ENCODE results near the gene ZNF311. TPM values are rescaled to one million over a fixed set of nuclear protein-coding genes. Genes with fewer than 3 reads are reported as not detected.
"Not testable (repeated sequence)": the region's sequence is repeated elsewhere in the genome, so short reads cannot be mapped to it uniquely, and the experiment has no call there.

ZNF311 gene
- total and polyA plus RNA-seq, 8 donors = 0.19 to 1.2 (median 0.47) TPM

DNA sequence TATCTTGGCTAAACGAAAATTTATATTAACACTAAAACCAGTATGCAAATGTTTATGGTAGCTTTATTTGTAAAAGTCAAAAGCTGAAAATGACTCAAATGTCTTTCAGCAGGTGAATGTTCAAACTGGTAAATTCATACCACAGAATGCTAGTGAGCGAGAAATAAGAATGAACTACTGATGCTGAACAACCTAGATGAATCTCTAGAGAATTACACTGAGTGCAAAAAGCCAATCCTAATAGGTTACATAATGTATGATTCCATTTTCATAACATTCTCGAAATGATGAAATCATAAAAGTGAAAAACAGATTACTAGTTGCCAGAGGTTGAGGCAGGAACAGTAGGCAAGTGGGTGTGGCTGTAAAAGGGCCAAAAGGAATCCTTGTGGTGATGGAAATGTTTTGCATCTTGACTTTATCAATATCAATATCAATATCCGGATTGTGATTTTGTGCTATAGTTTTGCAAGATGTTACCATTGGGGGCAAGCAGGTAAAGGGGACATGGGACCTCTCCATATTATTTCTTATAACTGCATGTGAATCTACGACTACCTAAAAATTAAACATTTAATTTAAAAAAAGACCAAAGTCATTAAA lies 26.1 kb downstream of the ZNF311 start:
- no peak for DNase-seq
- intact Hi-C loops (cut with DNase I) = no loop called here
- WGBS, 2 donors = 72 to 79% methylated on average over 5 of the region's 5 CpGs
- Histone ChIP-seq H3K27me3 (peaks cover 0 to 8% (median 2%) of the 10 kb centered on the region in 4 donors), H3K27ac (no peak overlapping the region), H3K9me3 (no peaks in the 10 kb centered on the region), H3K4me3 (no peak overlapping the region), H3K36me3 (no peaks in the 10 kb centered on the region), H3K4me1 (peaks cover 0 to 6% (median 0%) of the 10 kb centered on the region in 3 donors)
- ATAC-seq = no peak
- TF ChIP-seq, protein P1, sequence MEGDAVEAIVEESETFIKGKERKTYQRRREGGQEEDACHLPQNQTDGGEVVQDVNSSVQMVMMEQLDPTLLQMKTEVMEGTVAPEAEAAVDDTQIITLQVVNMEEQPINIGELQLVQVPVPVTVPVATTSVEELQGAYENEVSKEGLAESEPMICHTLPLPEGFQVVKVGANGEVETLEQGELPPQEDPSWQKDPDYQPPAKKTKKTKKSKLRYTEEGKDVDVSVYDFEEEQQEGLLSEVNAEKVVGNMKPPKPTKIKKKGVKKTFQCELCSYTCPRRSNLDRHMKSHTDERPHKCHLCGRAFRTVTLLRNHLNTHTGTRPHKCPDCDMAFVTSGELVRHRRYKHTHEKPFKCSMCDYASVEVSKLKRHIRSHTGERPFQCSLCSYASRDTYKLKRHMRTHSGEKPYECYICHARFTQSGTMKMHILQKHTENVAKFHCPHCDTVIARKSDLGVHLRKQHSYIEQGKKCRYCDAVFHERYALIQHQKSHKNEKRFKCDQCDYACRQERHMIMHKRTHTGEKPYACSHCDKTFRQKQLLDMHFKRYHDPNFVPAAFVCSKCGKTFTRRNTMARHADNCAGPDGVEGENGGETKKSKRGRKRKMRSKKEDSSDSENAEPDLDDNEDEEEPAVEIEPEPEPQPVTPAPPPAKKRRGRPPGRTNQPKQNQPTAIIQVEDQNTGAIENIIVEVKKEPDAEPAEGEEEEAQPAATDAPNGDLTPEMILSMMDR (IDR thresholded peaks at IDR 0.05) = no peak
- FAIRE-seq = no peak

DNA sequence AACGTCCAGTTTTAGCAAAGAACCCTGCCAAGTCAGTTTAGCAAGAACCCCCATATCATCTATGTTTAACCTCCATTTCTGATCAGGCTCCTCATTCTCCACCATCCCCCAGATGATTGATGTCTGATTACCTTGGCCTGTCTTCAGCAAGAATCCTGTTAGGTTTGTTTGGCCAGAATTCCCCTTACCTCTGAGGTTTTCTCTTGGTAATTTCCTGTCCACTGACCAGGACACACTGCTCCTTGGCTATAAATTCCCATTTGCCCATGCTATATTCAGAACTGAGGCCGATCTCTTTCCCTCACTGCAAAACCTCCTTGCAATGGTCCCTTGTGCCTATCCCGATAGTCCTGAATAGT lies 27.0 kb downstream of the ZNF311 start:
- H3K9me3 ChIP-seq = no peaks in the 10 kb centered on the region
- intact Hi-C loops (cut with DNase I) = no loop called here
- no peak for ATAC-seq
- peaks cover 0 to 8% (median 2%) of the 10 kb centered on the region in 4 donors for H3K27me3 ChIP-seq
- 84 to 98% methylated on average over 3 of the region's 3 CpGs for WGBS, 2 donors
- H3K36me3 ChIP-seq = no peaks in the 10 kb centered on the region
- peaks cover 0 to 4% (median 0%) of the 10 kb centered on the region in 3 donors for H3K4me1 ChIP-seq
- no peak for DNase-seq
- TF ChIP-seq, protein P1 (IDR thresholded peaks at IDR 0.05) = no peak
- no peak for FAIRE-seq
- no peak overlapping the region for H3K4me3 ChIP-seq
- no peak overlapping the region for H3K27ac ChIP-seq

DNA sequence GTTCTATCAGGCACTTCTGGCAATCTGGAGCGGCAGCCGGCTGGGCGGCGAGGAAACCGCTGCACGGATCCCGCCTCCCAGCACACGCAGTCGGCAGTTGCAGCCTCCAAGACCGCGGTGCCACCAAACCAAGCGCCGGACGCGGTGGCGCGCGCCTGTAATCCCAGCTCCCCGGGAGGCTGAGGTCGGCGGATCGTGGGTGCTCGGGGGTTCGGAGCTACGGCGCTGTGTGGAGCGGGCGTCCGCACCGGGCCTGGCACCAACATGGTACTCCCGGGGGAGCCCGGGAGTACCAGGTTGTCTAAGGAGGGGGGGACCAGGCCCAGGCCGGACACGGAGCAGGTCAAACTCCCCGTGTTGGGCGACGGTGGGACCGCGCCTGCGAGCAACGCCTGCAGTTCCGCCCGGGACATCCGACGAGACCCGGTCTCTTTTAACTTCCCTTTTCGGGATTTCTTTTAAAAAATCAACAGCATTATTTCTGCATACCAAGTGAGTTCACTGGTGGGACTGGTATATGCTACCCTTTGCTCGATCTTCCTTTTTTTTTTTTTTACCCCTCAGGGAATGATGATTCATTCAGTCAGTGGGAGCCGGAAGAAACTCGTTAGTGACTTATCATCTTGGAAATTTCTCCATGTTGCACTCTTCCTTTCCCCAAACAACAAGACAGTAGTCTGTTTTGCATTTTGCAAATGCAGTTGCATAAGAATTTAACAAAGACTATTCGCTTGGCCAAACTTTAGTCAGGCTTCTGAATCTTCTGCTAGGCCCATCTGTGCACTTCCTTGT lies 27.6 kb downstream of the ZNF311 start:
- peaks cover 0 to 8% (median 2%) of the 10 kb centered on the region in 4 donors for H3K27me3 ChIP-seq
- no peaks in the 10 kb centered on the region for H3K36me3 ChIP-seq
- no peaks in the 10 kb centered on the region for H3K4me1 ChIP-seq
- H3K9me3 ChIP-seq = no peaks in the 10 kb centered on the region
- no peak for FAIRE-seq
- ATAC-seq = no peak
- 45 to 48% methylated on average over 51 of the region's 51 CpGs for WGBS, 2 donors
- intact Hi-C loops (cut with DNase I) = no loop called here
- H3K4me3 ChIP-seq = peak overlapping the region in 1 of 4 donors; percentile 17
- TF ChIP-seq, protein P1 (IDR thresholded peaks at IDR 0.05) = no peak
- DNase-seq = no peak
- no peak overlapping the region for H3K27ac ChIP-seq

DNA sequence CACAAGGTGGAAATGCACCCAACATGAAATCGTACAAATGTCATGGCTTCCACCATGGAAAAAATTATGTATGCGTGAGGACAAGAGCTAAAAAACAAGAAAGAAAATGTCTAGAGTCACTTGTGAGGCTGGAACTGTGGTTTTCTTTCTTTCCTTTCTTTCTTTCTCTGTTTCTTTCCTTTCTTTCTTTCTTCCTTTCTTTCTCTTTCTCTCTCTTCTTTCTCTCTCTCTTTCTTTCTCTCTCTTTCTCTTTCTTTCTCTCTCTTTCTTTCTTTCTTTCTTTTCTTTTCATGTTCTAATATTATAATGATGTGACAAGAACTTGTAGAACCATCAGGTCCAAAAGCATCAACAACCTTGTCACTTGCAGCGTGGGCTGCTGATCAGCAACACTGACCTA lies 28.4 kb downstream of the ZNF311 start:
- Histone ChIP-seq H3K9me3 (no peaks in the 10 kb centered on the region), H3K27me3 (peaks cover 0 to 8% (median 2%) of the 10 kb centered on the region in 4 donors), H3K36me3 (no peaks in the 10 kb centered on the region), H3K4me3 (no peak overlapping the region), H3K4me1 (no peaks in the 10 kb centered on the region), H3K27ac (no peak overlapping the region)
- no peak for FAIRE-seq
- 78 to 90% methylated on average over 3 of the region's 3 CpGs for WGBS, 2 donors
- TF ChIP-seq, protein P1 (IDR thresholded peaks at IDR 0.05) = no peak
- DNase-seq = no peak
- intact Hi-C loops (cut with DNase I) = no loop called here
- ATAC-seq = no peak

DNA sequence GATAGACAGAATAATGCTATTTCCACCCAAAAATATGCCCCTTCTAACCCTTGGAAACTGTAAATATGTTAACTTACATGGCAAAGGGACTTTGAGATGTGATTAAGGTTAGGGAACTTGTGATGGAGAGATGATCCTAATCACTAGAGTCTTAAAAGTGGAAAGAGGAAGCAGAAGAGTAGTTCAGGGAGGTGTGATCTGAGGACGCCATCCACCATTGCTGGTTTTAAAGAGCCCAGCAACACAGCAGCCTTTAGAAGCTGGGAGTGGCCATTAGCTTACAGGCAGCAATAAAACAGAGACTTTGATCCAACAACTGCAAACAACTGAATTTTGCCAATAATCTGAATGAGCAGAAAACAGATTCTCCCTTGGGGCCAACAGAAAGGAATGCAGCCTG lies 30.6 kb downstream of the ZNF311 start:
- ATAC-seq (no peak), FAIRE-seq (no peak), DNase-seq (no peak)
- Histone ChIP-seq H3K9me3 (no peaks in the 10 kb centered on the region), H3K27ac (no peak overlapping the region), H3K4me3 (no peak overlapping the region), H3K27me3 (peaks cover 0 to 8% (median 2%) of the 10 kb centered on the region in 4 donors), H3K36me3 (no peaks in the 10 kb centered on the region), H3K4me1 (no peaks in the 10 kb centered on the region)
- TF ChIP-seq, protein P1 (IDR thresholded peaks at IDR 0.05) = no peak
- intact Hi-C loops (cut with DNase I) = no loop called here
- 76 to 79% methylated on average over 1 of the region's 1 CpG for WGBS, 2 donors

DNA sequence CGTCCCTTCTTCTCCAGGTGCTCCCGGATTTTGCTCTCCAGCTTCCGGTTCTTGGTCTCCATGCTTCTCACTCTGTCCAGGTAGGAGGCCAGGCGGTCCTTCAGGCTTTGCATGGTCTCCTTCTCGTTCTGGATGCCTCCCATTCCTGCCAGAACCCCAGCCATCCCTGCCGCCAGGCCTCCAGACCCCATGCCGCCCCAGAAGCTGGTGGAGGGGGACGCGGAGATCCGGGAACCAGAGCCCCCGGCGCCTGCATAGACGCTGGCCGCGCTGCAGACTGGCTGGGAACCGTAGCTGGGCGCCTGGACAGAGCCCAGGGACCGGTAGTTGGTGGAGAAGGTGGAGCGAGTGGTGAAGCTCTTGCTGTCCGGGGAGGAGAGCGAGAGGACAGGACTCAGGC lies 35.1 kb downstream of the ZNF311 start:
- DNase-seq, FAIRE-seq: not testable (repeated sequence)

More for the DNA sequence above, 35.1 kb downstream of the ZNF311 start:
- H3K4me3 ChIP-seq; H3K27ac ChIP-seq; intact Hi-C loops (cut with DNase I); H3K27me3 ChIP-seq; H3K9me3 ChIP-seq; H3K36me3 ChIP-seq; ATAC-seq; H3K4me1 ChIP-seq: not testable (repeated sequence)
- WGBS, 2 donors = 79 to 82% methylated on average over 21 of the region's 21 CpGs
